ENCODE results near the gene DHX57. TPM values are rescaled to one million over a fixed set of nuclear protein-coding genes. Genes with fewer than 3 reads are reported as not detected.
A peak's percentile ranks its signal among the peaks of the same experiment; 100 is the strongest.

DHX57 gene
- total RNA-seq, 2 donors from 2014 or later = 11.9 to 50.4 TPM

DNA sequence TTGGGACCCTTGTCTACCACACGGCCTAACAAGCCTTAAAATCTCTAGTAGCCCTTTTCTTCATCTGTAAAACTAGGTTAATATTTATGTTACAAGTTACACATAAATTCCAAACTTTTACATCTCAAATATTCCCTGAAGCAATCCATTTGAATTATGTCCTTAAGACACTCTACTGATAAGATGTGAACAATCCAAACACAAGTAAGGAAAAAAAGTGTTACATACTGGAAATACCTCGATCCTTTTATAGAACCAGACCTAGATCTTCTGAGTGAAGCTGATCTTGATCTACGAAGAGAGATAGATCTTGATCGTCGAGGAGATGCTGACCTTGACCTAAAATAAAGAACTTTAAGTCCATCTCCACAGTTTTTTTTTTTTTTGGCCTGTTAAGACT lies 127.9 kb downstream of the DHX57 start:
- Histone ChIP-seq H3K27me3 (replicated peaks; ENCODE audit: insufficient read depth) (no peaks in the 10 kb centered on the region), H3K4me1 (ENCODE audit: control insufficient read depth in 1 of 2, low read depth in 2 of 2) (peaks cover 32 to 57% of the 10 kb centered on the region in 2 donors), H3K36me3 (peaks cover 48% of the 10 kb centered on the region), H3K27ac (peak overlapping the region in 1 of 2 donors; percentile 3), H3K9me3 (no peaks in the 10 kb centered on the region), H3K4me3 (no peak overlapping the region)
- ATAC-seq (ENCODE audit: insufficient number of reproducible peaks, low FRiP score, low read depth) = no peak
- TF ChIP-seq, protein P1, sequence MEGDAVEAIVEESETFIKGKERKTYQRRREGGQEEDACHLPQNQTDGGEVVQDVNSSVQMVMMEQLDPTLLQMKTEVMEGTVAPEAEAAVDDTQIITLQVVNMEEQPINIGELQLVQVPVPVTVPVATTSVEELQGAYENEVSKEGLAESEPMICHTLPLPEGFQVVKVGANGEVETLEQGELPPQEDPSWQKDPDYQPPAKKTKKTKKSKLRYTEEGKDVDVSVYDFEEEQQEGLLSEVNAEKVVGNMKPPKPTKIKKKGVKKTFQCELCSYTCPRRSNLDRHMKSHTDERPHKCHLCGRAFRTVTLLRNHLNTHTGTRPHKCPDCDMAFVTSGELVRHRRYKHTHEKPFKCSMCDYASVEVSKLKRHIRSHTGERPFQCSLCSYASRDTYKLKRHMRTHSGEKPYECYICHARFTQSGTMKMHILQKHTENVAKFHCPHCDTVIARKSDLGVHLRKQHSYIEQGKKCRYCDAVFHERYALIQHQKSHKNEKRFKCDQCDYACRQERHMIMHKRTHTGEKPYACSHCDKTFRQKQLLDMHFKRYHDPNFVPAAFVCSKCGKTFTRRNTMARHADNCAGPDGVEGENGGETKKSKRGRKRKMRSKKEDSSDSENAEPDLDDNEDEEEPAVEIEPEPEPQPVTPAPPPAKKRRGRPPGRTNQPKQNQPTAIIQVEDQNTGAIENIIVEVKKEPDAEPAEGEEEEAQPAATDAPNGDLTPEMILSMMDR (IDR thresholded peaks at IDR 0.05) = no peak
- no peak for DNase-seq (ENCODE audit: low spot score)

Other genes starting within 250 kb of the DHX57 start
- 10 to 100 TPM; 19.5 to 25.1 TPM for gene GALM, start 209.8 kb downstream of the DHX57 start, total RNA-seq
- 100 to 1,000 TPM in 1 of 2 donors, 10 to 100 TPM in 1; 97.5 to 141 TPM for gene SRSF7, start 124.6 kb downstream of the DHX57 start, total RNA-seq
- gene GEMIN6, start 97.7 kb downstream of the DHX57 start, total RNA-seq = 10 to 100 TPM in 1 of 2 donors, 1 to 10 TPM in 1; 7.7 to 10.6 TPM
- gene MORN2, start within 50 bp of the DHX57 start, total RNA-seq = 10 to 100 TPM in 1 of 2 donors, 1 to 10 TPM in 1; 3.4 to 15.5 TPM
- under 1 TPM; 0.35 to 0.41 TPM for gene ARHGEF33, start 13.9 kb upstream of the DHX57 start, total RNA-seq
- gene SOS1, start 245.1 kb upstream of the DHX57 start, total RNA-seq = 10 to 100 TPM; 29.8 to 61.2 TPM